BJ (cell line): ENCODE data around the gene ACOX3. TPM values are rescaled to one million over a fixed set of nuclear protein-coding genes. Genes with fewer than 3 reads are reported as not detected.

ENCODE experiments used
- CTCF ChIA-PET: fragments of 350-600 bp; formaldehyde crosslinking; extraction: SDS; loops from one replicate; lab custom pipeline; 2021; ENCODE audit warnings: antibody characterized with exemption, inconsistent platforms; lab: Yijun Ruan, JAX
- POLR2A ChIA-PET: fragments of 300-600 bp; sonication (Branson Sonifier 250); formaldehyde crosslinking; extraction: SDS; loops from one replicate; lab custom pipeline; 2021; ENCODE audit warnings: antibody characterized with exemption; lab: Charles Lee
- DNase-seq: peaks from one replicate; pipeline ENCODE4 v3.0.0-alpha.2; 2011; ENCODE audit warnings: low read depth
- H3K27me3 ChIP-seq: 2 replicates; pipeline ENCODE4 v1.6.0; 2011; ENCODE audit warnings: low read length; ENCODE audit not compliant: control insufficient read depth, insufficient read depth
- H3K36me3 ChIP-seq: 2 replicates; pipeline ENCODE4 v1.5.1; 2011; ENCODE audit warnings: low read length; ENCODE audit not compliant: control insufficient read depth, insufficient read depth
- H3K4me3 ChIP-seq: 2 replicates; pipeline ENCODE4 v1.5.1; 2011; ENCODE audit warnings: low read depth, mild to moderate bottlenecking, control low read depth, low read length
- CTCF ChIP-seq: IDR thresholded peaks from 2 replicates; pipeline ENCODE4 v1.5.1; 2011; ENCODE audit warnings: low read depth, mild to moderate bottlenecking, control low read depth, inconsistent platforms, low read length, moderate library complexity; ENCODE audit not compliant: insufficient read depth
- polyA plus RNA-seq: library from polyadenylated mRNA; depleted of rRNA; stranded (reverse); fragments of >200 nt; gene quantifications from 2 replicates; pipeline ENCODE4 v1.2.3, GENCODE V29; 2011

The ACOX3 gene
- polyA plus RNA-seq, 1 experiment: 10.2 TPM

GRCh38 chr4:8391972-8392371 is 48.6 kb downstream of the ACOX3 start:
- H3K36me3 ChIP-seq: peaks cover 25% of the 10 kb centered on the region
- ChIA-PET CTCF (interaction anchor here (0.9 to 1.9 kb wide), 4 partner anchors 10 to 117 kb away, joined by 3 to 6 read pairs (median 4); no protein-coding TSS in a partner anchor), POLR2A (no interaction called here)
- no peak for TF ChIP-seq CTCF
- no peak for DNase-seq
- no peaks in the 10 kb centered on the region for H3K27me3 ChIP-seq
- H3K4me3 ChIP-seq: no peak overlapping the region

GRCh38 chr4:8391071-8391470 is 49.5 kb downstream of the ACOX3 start:
- H3K36me3 ChIP-seq: peaks cover 27% of the 10 kb centered on the region
- DNase-seq: no peak
- no peaks in the 10 kb centered on the region for H3K27me3 ChIP-seq
- no peak overlapping the region for H3K4me3 ChIP-seq
- POLR2A ChIA-PET: no interaction called here
- CTCF ChIA-PET: interaction anchor here (0.6 to 1.9 kb wide), 3 partner anchors 11 to 126 kb away, joined by 3 to 6 read pairs (median 3); no protein-coding TSS in a partner anchor
- TF ChIP-seq CTCF: no peak

GRCh38 chr4:8390577-8390976 is 49.9 kb downstream of the ACOX3 start:
- DNase-seq: no peak
- TF ChIP-seq CTCF: no peak
- POLR2A ChIA-PET: no interaction called here

GRCh38 chr4:8388528-8388870 is 52.0 kb downstream of the ACOX3 start:
- ChIA-PET CTCF (interaction anchor here (1.1 kb wide), 1 partner anchor 14 kb away, joined by 4 read pairs; no protein-coding TSS in a partner anchor), POLR2A (no interaction called here)
- Histone ChIP-seq H3K4me3 (no peak overlapping the region), H3K27me3 (no peaks in the 10 kb centered on the region), H3K36me3 (peaks cover 25% of the 10 kb centered on the region)
- DNase-seq: no peak
- TF ChIP-seq CTCF: no peak

More at GRCh38 chr4:8390577-8390976, 49.9 kb downstream of the ACOX3 start:
- Histone ChIP-seq H3K36me3 (peaks cover 24% of the 10 kb centered on the region), H3K27me3 (no peaks in the 10 kb centered on the region), H3K4me3 (no peak overlapping the region)
- CTCF ChIA-PET: interaction anchor here (0.6 to 1.9 kb wide), 2 partner anchors 12 to 125 kb away, joined by 3 to 6 read pairs; no protein-coding TSS in a partner anchor

- no peak for DNase-seq
- H3K4me3 ChIP-seq: no peak overlapping the region
- CTCF ChIA-PET: interaction anchor here (1.1 kb wide), 1 partner anchor 15 kb away, joined by 4 read pairs; no protein-coding TSS in a partner anchor
- no peaks in the 10 kb centered on the region for H3K27me3 ChIP-seq
- POLR2A ChIA-PET: no interaction called here
- no peak for TF ChIP-seq CTCF
- H3K36me3 ChIP-seq: peaks cover 25% of the 10 kb centered on the region
Measured at GRCh38 chr4:8387615-8388527, 52.7 kb downstream of the ACOX3 start.
